HCT116 (cell line): ENCODE data around the gene DLEC1. TPM values are rescaled to one million over a fixed set of nuclear protein-coding genes. Genes with fewer than 3 reads are reported as not detected.

Experiments used
- ATAC-seq: fragments of 200-7000 bp; cut with Tn5 transposase; 2 replicates; pipeline ENCODE4 v1.9.1; 2020; ENCODE audit warnings: mild to moderate bottlenecking, moderate library complexity
- BruUV-seq: library from RNA; stranded (reverse); fragments of 400-500 nt; replicated peaks from 2 replicates; lab custom pipeline; 2021; lab: Mats Ljungman, UMichigan
- CTCF ChIA-PET: fragments of 300-600 bp; sonication (Branson Sonifier 250); formaldehyde crosslinking; loops from one replicate; lab custom pipeline; 2021; ENCODE audit warnings: antibody characterized with exemption; lab: Charles Lee
- POLR2A ChIA-PET: fragments of 300-600, 350-600 bp; sonication (Branson Sonifier 250); formaldehyde crosslinking; loops from one replicate; lab custom pipeline; 2021; ENCODE audit warnings: antibody characterized with exemption; lab: Charles Lee
- RAD21 ChIA-PET, 2 experiments: fragments of 300-600 bp; sonication (Branson Sonifier 250); formaldehyde crosslinking; loops; one replicate each; lab custom pipeline; 2023; ENCODE audit warnings: low total read pairs in 2 of 2; ENCODE audit not compliant: uncharacterized antibody in 2 of 2, unreplicated experiment in 2 of 2, low non-redundant PET in 1 of 2; lab: Charles Lee
- DNase-seq: peaks from one replicate; pipeline ENCODE4 v3.0.0-alpha.2; 2010; ENCODE audit warnings: low read depth, low spot score
- H2AFZ ChIP-seq: fragments of 200-600 bp; shearing (Covaris generic), sonication (generic); 2 replicates; pipeline ENCODE4 v1.6.1; 2017; ENCODE audit warnings: low read depth, mixed run types, mixed read lengths, antibody characterized with exemption, low read length; ENCODE audit not compliant: poor library complexity, severe bottlenecking
- H3K27ac ChIP-seq: 2 replicates; pipeline ENCODE4 v1.5.1; 2012; ENCODE audit warnings: low read depth, low read length
- H3K27me3 ChIP-seq: fragments of 200-600 bp; sonication (generic); 2 replicates; pipeline ENCODE4 v1.6.1; 2016; ENCODE audit warnings: mixed run types, low read length, mixed read lengths; ENCODE audit not compliant: insufficient read depth
- H3K36me3 ChIP-seq, 2 experiments: fragments of 200-500 bp in 1 of 2; fragments of 200-600 bp in 1 of 2; sonication (Bioruptor generic) in 1 of 2; sonication (generic) in 1 of 2; 2 replicates each; pipeline versions ENCODE4 v1.5.1 to v1.6.1; 2014 to 2016; ENCODE audit warnings: low read length in 2 of 2, inconsistent platforms in 1 of 2, mixed read lengths in 1 of 2, mixed run types in 1 of 2; ENCODE audit not compliant: insufficient read depth in 2 of 2, control insufficient read depth in 1 of 2
- H3K4me1 ChIP-seq, 2 experiments: fragments of 200-600 bp in 1 of 2; sonication (generic) in 1 of 2; 2 replicates each; pipeline versions ENCODE4 v1.5.1 to v1.6.1; 2012 to 2017; ENCODE audit warnings: low read length in 2 of 2, inconsistent platforms in 1 of 2, mild to moderate bottlenecking in 1 of 2, mixed read lengths in 1 of 2, mixed run types in 1 of 2, moderate library complexity in 1 of 2; ENCODE audit not compliant: insufficient read depth in 2 of 2, control insufficient read depth in 1 of 2
- H3K4me2 ChIP-seq: fragments of 200-600 bp; sonication (generic); 2 replicates; pipeline ENCODE4 v1.6.1; 2017; ENCODE audit warnings: mixed run types, low read length, mixed read lengths
- H3K4me3 ChIP-seq, 2 experiments: fragments of 200-600 bp in 1 of 2; sonication (generic) in 1 of 2; replicated peaks in 1 of 2; 2 replicates each; pipeline ENCODE4 v1.5.1; 2011 to 2016; ENCODE audit warnings: low read length in 2 of 2, control low read depth in 1 of 2, low read depth in 1 of 2, mild to moderate bottlenecking in 1 of 2, mixed read lengths in 1 of 2, mixed run types in 1 of 2
- H3K79me2 ChIP-seq: fragments of 200-600 bp; sonication (generic); 2 replicates; pipeline ENCODE4 v1.6.1; 2017; ENCODE audit warnings: mild to moderate bottlenecking, mixed run types, low read length, moderate library complexity, mixed read lengths; ENCODE audit not compliant: insufficient read depth
- H3K9ac ChIP-seq: fragments of 200-600 bp; sonication (generic); 2 replicates; pipeline ENCODE4 v1.6.1; 2016; ENCODE audit warnings: low read length, mixed read lengths
- H3K9me2 ChIP-seq: fragments of 200-600 bp; sonication (generic), shearing (Covaris generic); 2 replicates; pipeline ENCODE4 v1.6.1; 2017; ENCODE audit warnings: mixed run types, mild to moderate bottlenecking, moderate library complexity; ENCODE audit not compliant: insufficient read depth
- H3K9me3 ChIP-seq, 2 experiments: fragments of 200-500 bp in 1 of 2; fragments of 200-600 bp in 1 of 2; sonication (Bioruptor generic) in 1 of 2; sonication (generic) in 1 of 2; 2 replicates each; pipeline ENCODE4 v1.6.1; 2014 to 2017; ENCODE audit warnings: low read length in 2 of 2, mixed read lengths in 2 of 2, inconsistent platforms in 1 of 2, low read depth in 1 of 2, mild to moderate bottlenecking in 1 of 2, mixed run types in 1 of 2, moderate library complexity in 1 of 2; ENCODE audit not compliant: control insufficient read depth in 1 of 2, insufficient read depth in 1 of 2
- H4K20me1 ChIP-seq: fragments of 200-600 bp; sonication (generic), shearing (Covaris generic); 2 replicates; pipeline ENCODE4 v1.6.1; 2017; ENCODE audit warnings: mixed run types, mild to moderate bottlenecking, moderate library complexity; ENCODE audit not compliant: insufficient read depth
- CBX3 ChIP-seq: IDR thresholded peaks from 2 replicates; pipeline ENCODE4 v1.6.1; 2012; ENCODE audit warnings: low read depth
- CEBPB ChIP-seq: IDR thresholded peaks from 2 replicates; pipeline ENCODE4 v1.6.1; 2012; ENCODE audit warnings: low read depth
- EGR1 ChIP-seq: IDR thresholded peaks from 2 replicates; pipeline ENCODE4 v1.6.1; 2012; ENCODE audit warnings: low read depth
- ELF1 ChIP-seq: IDR thresholded peaks from 2 replicates; pipeline ENCODE4 v1.6.1; 2012; ENCODE audit warnings: low read depth, borderline replicate concordance
- EZH2 ChIP-seq: fragments of 200-600 bp; sonication (generic); IDR thresholded peaks from 2 replicates; pipeline ENCODE4 v1.6.1; 2017; ENCODE audit warnings: antibody characterized with exemption, mixed run types
- FOSL1 ChIP-seq: IDR thresholded peaks from 2 replicates; pipeline ENCODE4 v1.6.1; 2012; ENCODE audit warnings: low read depth
- POLR2A ChIP-seq: IDR thresholded peaks from 2 replicates; pipeline ENCODE4 v1.7.0; 2011; ENCODE audit warnings: borderline replicate concordance; ENCODE audit not compliant: insufficient read depth, insufficient read length; ENCODE audit errors: extremely low read depth
- POLR2AphosphoS5 ChIP-seq: IDR thresholded peaks from 2 replicates; pipeline ENCODE4 v1.6.1; 2011; ENCODE audit warnings: mild to moderate bottlenecking, low read depth, low read length, moderate library complexity
- RAD21 ChIP-seq: IDR thresholded peaks from 2 replicates; pipeline ENCODE4 v1.6.1; 2012; ENCODE audit warnings: low read depth, mild to moderate bottlenecking
- SIN3A ChIP-seq: IDR thresholded peaks from 2 replicates; pipeline ENCODE4 v1.6.1; 2012; ENCODE audit warnings: low read depth
- SP1 ChIP-seq: IDR thresholded peaks from 2 replicates; pipeline ENCODE4 v1.6.1; 2012; ENCODE audit warnings: low read depth
- SRF ChIP-seq: IDR thresholded peaks from 2 replicates; pipeline ENCODE4 v1.6.1; 2012; ENCODE audit warnings: low read depth
- ZFX ChIP-seq: fragments of 450-650 bp; IDR thresholded peaks from 2 replicates; pipeline ENCODE4 v1.6.1; 2017
- intact Hi-C: fragments of 100-400 bp; cut with micrococcal nuclease; formaldehyde crosslinking; loops from 2 replicates; pipeline ENCODE4 v1.10.0; 2022
- total RNA-seq: library from RNA; stranded (reverse); gene quantifications from one replicate; pipeline ENCODE4 v1.2.1, GENCODE V29; 2021; ENCODE audit not compliant: unreplicated experiment
- TF ChIP-seq, protein P1 (sequence below): IDR thresholded peaks from 2 replicates; pipeline ENCODE4 v1.6.1; 2011; ENCODE audit warnings: mild to moderate bottlenecking, low read length, moderate library complexity; ENCODE audit not compliant: insufficient replicate concordance; ENCODE audit errors: extremely low read depth
- TF ChIP-seq, protein P2 (sequence below): IDR thresholded peaks from 2 replicates; pipeline ENCODE4 v1.6.1; 2012; ENCODE audit warnings: low read depth
- TF ChIP-seq, protein P3 (sequence below): IDR thresholded peaks from 2 replicates; pipeline ENCODE4 v1.6.1; 2012

DLEC1 gene
- total RNA-seq, 1 experiment from 2014 or later: 0.61 TPM

DNA sequence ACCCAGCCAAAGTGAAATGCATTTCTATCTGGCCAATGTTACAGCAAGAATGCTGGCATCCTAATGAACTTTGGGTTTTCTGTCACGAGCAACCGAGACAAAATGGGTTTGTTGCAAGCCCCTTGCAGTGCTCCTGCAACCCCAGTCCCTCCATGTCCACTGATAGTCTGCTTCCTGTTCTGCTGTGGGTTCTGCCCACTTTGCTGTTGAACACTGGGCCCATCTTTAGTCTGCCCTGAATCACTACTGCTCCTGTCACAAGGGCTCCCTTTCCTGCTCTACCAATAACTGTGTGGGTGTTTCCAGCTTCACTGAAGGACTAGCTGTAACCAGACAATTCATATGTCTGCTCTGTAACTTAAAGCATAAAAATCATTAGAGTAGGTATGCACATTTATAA lies 113.6 kb downstream of the DLEC1 start (continued):
- TF ChIP-seq, protein P1, sequence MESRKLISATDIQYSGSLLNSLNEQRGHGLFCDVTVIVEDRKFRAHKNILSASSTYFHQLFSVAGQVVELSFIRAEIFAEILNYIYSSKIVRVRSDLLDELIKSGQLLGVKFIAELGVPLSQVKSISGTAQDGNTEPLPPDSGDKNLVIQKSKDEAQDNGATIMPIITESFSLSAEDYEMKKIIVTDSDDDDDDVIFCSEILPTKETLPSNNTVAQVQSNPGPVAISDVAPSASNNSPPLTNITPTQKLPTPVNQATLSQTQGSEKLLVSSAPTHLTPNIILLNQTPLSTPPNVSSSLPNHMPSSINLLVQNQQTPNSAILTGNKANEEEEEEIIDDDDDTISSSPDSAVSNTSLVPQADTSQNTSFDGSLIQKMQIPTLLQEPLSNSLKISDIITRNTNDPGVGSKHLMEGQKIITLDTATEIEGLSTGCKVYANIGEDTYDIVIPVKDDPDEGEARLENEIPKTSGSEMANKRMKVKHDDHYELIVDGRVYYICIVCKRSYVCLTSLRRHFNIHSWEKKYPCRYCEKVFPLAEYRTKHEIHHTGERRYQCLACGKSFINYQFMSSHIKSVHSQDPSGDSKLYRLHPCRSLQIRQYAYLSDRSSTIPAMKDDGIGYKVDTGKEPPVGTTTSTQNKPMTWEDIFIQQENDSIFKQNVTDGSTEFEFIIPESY: no peak

DNA sequence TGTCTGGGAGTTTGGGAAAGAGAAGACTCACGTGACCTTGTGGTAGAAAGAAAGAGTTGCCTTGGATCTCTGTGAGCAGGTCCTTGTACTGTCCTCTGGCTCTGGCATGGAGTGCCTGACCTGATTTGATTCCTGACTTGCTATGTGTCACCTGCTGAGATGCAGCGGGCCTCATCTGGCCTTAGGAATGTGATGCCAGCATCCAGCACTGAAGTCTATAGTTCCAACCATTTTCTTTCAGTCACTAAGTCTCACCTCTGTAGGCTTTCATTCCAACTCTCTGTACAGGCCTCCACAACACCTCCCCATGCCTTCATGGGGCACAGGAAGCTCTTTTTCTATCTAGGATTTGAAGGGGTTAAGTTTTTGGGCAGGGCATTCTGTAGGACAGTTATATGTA lies 114.2 kb downstream of the DLEC1 start:
- intact Hi-C loops: no loop called here
- no peaks in the 10 kb centered on the region for H3K9me2 ChIP-seq
- BruUV-seq: no TSS peak
- no peak overlapping the region for H3K9ac ChIP-seq
- no peak overlapping the region for H3K27ac ChIP-seq
- H3K36me3 ChIP-seq: no peaks in the 10 kb centered on the region
- H3K4me3 ChIP-seq: no peak overlapping the region
- no peak for DNase-seq
- H3K79me2 ChIP-seq: no peaks in the 10 kb centered on the region
- no peak overlapping the region for H2AFZ ChIP-seq
- no peaks in the 10 kb centered on the region for H3K9me3 ChIP-seq
- H4K20me1 ChIP-seq: no peaks in the 10 kb centered on the region
- POLR2A ChIA-PET: interaction anchor here (1.0 to 1.2 kb wide), 2 partner anchors 12 to 16 kb away, joined by 3 read pairs; partner anchors contain the start of genes ACAA1 and OXSR1
- RAD21 ChIA-PET: no interaction called here
- CTCF ChIA-PET: interaction anchor here (3.0 kb wide), 2 partner anchors 10 to 12 kb away, joined by 9 to 10 read pairs; partner anchors contain the start of gene OXSR1
- no peaks in the 10 kb centered on the region for H3K27me3 ChIP-seq
- peaks cover 6 to 27% of the 10 kb centered on the region in 2 experiments; a peak in 2 of 4 replicates for H3K4me1 ChIP-seq
- H3K4me2 ChIP-seq: no peak overlapping the region
- ATAC-seq: no peak
- TF ChIP-seq EGR1: no peak
- no peak for TF ChIP-seq ZFX
- no peak for TF ChIP-seq CEBPB
- no peak for TF ChIP-seq RAD21
- TF ChIP-seq, protein P2, sequence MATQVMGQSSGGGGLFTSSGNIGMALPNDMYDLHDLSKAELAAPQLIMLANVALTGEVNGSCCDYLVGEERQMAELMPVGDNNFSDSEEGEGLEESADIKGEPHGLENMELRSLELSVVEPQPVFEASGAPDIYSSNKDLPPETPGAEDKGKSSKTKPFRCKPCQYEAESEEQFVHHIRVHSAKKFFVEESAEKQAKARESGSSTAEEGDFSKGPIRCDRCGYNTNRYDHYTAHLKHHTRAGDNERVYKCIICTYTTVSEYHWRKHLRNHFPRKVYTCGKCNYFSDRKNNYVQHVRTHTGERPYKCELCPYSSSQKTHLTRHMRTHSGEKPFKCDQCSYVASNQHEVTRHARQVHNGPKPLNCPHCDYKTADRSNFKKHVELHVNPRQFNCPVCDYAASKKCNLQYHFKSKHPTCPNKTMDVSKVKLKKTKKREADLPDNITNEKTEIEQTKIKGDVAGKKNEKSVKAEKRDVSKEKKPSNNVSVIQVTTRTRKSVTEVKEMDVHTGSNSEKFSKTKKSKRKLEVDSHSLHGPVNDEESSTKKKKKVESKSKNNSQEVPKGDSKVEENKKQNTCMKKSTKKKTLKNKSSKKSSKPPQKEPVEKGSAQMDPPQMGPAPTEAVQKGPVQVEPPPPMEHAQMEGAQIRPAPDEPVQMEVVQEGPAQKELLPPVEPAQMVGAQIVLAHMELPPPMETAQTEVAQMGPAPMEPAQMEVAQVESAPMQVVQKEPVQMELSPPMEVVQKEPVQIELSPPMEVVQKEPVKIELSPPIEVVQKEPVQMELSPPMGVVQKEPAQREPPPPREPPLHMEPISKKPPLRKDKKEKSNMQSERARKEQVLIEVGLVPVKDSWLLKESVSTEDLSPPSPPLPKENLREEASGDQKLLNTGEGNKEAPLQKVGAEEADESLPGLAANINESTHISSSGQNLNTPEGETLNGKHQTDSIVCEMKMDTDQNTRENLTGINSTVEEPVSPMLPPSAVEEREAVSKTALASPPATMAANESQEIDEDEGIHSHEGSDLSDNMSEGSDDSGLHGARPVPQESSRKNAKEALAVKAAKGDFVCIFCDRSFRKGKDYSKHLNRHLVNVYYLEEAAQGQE: no peak
- TF ChIP-seq SP1: no peak
- no peak for TF ChIP-seq SRF
- TF ChIP-seq SIN3A: no peak
- TF ChIP-seq, protein P3, sequence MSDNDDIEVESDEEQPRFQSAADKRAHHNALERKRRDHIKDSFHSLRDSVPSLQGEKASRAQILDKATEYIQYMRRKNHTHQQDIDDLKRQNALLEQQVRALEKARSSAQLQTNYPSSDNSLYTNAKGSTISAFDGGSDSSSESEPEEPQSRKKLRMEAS: no peak
- TF ChIP-seq POLR2AphosphoS5: no peak
- no peak for TF ChIP-seq EZH2
- TF ChIP-seq FOSL1: no peak
- no peak for TF ChIP-seq CBX3
- TF ChIP-seq ELF1: no peak
- no peak for TF ChIP-seq POLR2A
